ENCODE measurements around the gene SOS2. TPM values are rescaled to one million over a fixed set of nuclear protein-coding genes. Genes with fewer than 3 reads are reported as not detected.

Gene SOS2
- total and polyA plus RNA-seq, 2 of the 4 experiments (the other 2 are of a cell fraction) = 6.3 to 10.9 TPM

- no peak for ATAC-seq (ENCODE audit: low read depth)
- H2BK120ac ChIP-seq (ENCODE audit: low read depth, low read length) = no peak overlapping the region
Measured at GRCh38 chr14:50069325-50069724, 162.1 kb downstream of the SOS2 start.

More at GRCh38 chr14:50069325-50069724, 162.1 kb downstream of the SOS2 start:
- H2BK5ac ChIP-seq (ENCODE audit: low read depth, low read length, poor library complexity, severe bottlenecking) = no peak overlapping the region
- in situ Hi-C loops (cut with MboI; ENCODE audit: low sequenced_read_pairs) (no loop called here), intact Hi-C loops (cut with micrococcal nuclease) (no loop called here), dilution Hi-C loops (cut with HindIII; ENCODE audit: low sequenced_read_pairs, unreplicated experiment) (no loop called here)
- no peak overlapping the region for H3K27ac ChIP-seq (ENCODE audit: insufficient read depth, low read length)
- DNase-seq = no peak
- no peaks in the 10 kb centered on the region for H4K20me1 ChIP-seq (ENCODE audit: insufficient read depth, low read length)
- no peak overlapping the region for H3K4ac ChIP-seq (ENCODE audit: low read depth, low read length)
- 65% methylated on average over 2 of the region's 2 CpGs; no CpG with 5 or more reads in 1 of the 2 experiments for WGBS, 2 experiments (ENCODE audit: extremely low coverage in 2 of 2, insufficient read length in 1 of 2)
- H4K8ac ChIP-seq (ENCODE audit: low read depth in 2 of 2, low read length in 2 of 2) = no peak overlapping the region
- H3K79me1 ChIP-seq (ENCODE audit: low read depth in 1 of 2, low read length in 2 of 2) = no peaks in the 10 kb centered on the region
- POLR2A ChIA-PET (ENCODE audit: unreplicated experiment) = no interaction called here
- no peaks in the 10 kb centered on the region for H3K27me3 ChIP-seq (ENCODE audit: control insufficient read depth, insufficient read depth, low read length)
- H3K4me2 ChIP-seq (ENCODE audit: low read depth, low read length) = no peak overlapping the region
- no peak overlapping the region for H2BK20ac ChIP-seq (ENCODE audit: low read depth, low read length)
- no peak overlapping the region for H4K5ac ChIP-seq (ENCODE audit: low read depth, low read length)
- no peak overlapping the region for H3K4me3 ChIP-seq (ENCODE audit: insufficient read depth, low read depth, low read length)
- H2BK15ac ChIP-seq (ENCODE audit: low read depth, low read length) = no peak overlapping the region
- peaks cover 4% of the 10 kb centered on the region; the same call in 1 of the 2 replicates for H3K4me1 ChIP-seq (ENCODE audit: control insufficient read depth, insufficient read depth, low read length)
- H3K9ac ChIP-seq (ENCODE audit: low read depth, low read length) = no peak overlapping the region
- CTCF ChIA-PET = no interaction called here
- no peaks in the 10 kb centered on the region for H3K36me3 ChIP-seq (ENCODE audit: control insufficient read depth, insufficient read depth, low read length)
- H2AK5ac ChIP-seq (ENCODE audit: low read depth, low read length) = no peak overlapping the region
- no peak overlapping the region for H3K56ac ChIP-seq (ENCODE audit: extremely low read depth, insufficient read depth, low read length)
- no peak overlapping the region for H2AFZ ChIP-seq (replicated peaks; ENCODE audit: low read length, poor library complexity)
- TF ChIP-seq NFE2L2 (IDR thresholded peaks at IDR 0.05; ENCODE audit: low read depth, low read length) (no peak), USF2 (IDR thresholded peaks at IDR 0.05; ENCODE audit: low read depth, low read length) (no peak), RAD21 (IDR thresholded peaks at IDR 0.05; ENCODE audit: low read length) (no peak), MAFK (IDR thresholded peaks at IDR 0.05; ENCODE audit: low read depth, low read length) (no peak), ELK1 (IDR thresholded peaks at IDR 0.05; ENCODE audit: borderline replicate concordance, low read depth, low read length) (no peak), CHD1 (IDR thresholded peaks at IDR 0.05; ENCODE audit: low read depth, low read length) (no peak), MAZ (IDR thresholded peaks at IDR 0.05; ENCODE audit: borderline replicate concordance, low read depth, low read length) (no peak), SMC3 (IDR thresholded peaks at IDR 0.05; ENCODE audit: low read depth, low read length) (no peak), RFX5 (IDR thresholded peaks at IDR 0.05; ENCODE audit: low read depth, low read length) (no peak), FOS (IDR thresholded peaks at IDR 0.05; ENCODE audit: low read depth, low read length) (no peak), MXI1 (IDR thresholded peaks at IDR 0.05; ENCODE audit: borderline replicate concordance, low read depth, low read length) (no peak), CEBPB (IDR thresholded peaks at IDR 0.05; ENCODE audit: low read depth, low read length) (no peak), POLR2A (IDR thresholded peaks at IDR 0.05; ENCODE audit: low read depth, low read length) (no peak), CTCF (conservative IDR thresholded peaks at IDR 0.05; ENCODE audit: low read depth, low read length) (no peak), RCOR1 (IDR thresholded peaks at IDR 0.05; ENCODE audit: insufficient replicate concordance, low read length) (no peak), BHLHE40 (IDR thresholded peaks at IDR 0.05; ENCODE audit: low read depth, low read length) (no peak)
- H4K91ac ChIP-seq (ENCODE audit: insufficient read depth, low read depth, low read length) = no peak overlapping the region
- no peaks in the 10 kb centered on the region for H3K9me3 ChIP-seq (ENCODE audit: control insufficient read depth, insufficient read depth, low read length)
- no TSS peak for BruUV-seq (replicated peaks)
- no peak overlapping the region for H3K18ac ChIP-seq (ENCODE audit: low read depth, low read length)
- no peak overlapping the region for H3K23ac ChIP-seq (ENCODE audit: low read depth, low read length)
- H2AK9ac ChIP-seq (replicated peaks; ENCODE audit: low read depth, low read length, poor library complexity) = no peak overlapping the region
- peaks cover 6% of the 10 kb centered on the region; the same call in 1 of the 2 replicates for H3K9me1 ChIP-seq (ENCODE audit: insufficient read depth, low read length)
- no peak overlapping the region for H3K14ac ChIP-seq (replicated peaks; ENCODE audit: low read depth, low read length)
